Measurements from ENCODE around the gene ODC1.

The ODC1 gene

GRCh38 chr2:10447895-10448575 is at the start of gene ODC1:
ODC1 (minus strand) TSS chr2:10448327; CDS start chr2:10445032, 3,295 bp downstream.
- H3K4me3 ChIP-seq (replicated peaks; ENCODE audit: low read depth, low read length): peak within 1 kb of the TSS; percentile 86
- peak; percentile 98 for DNase-seq (ENCODE audit: extremely low read depth, insufficient read length)
- H3K27me3 ChIP-seq (replicated peaks; ENCODE audit: control insufficient read depth, insufficient read depth, low read length): no peaks in the 10 kb centered on the region
- H3K36me3 ChIP-seq (ENCODE audit: control insufficient read depth, insufficient read depth, low read length): peaks cover 5% of the 10 kb centered on the region
- no peak for TF ChIP-seq CTCF (IDR thresholded peaks at IDR 0.05; ENCODE audit: insufficient read depth, low read length, poor library complexity, severe bottlenecking)

GRCh38 chr2:10497797-10498251 is 49.7 kb upstream of the ODC1 start:
- no peaks in the 10 kb centered on the region for H3K36me3 ChIP-seq (ENCODE audit: control insufficient read depth, insufficient read depth, low read length)
- DNase-seq (ENCODE audit: extremely low read depth, insufficient read length): no peak
- TF ChIP-seq CTCF (IDR thresholded peaks at IDR 0.05; ENCODE audit: insufficient read depth, low read length, poor library complexity, severe bottlenecking): no peak
- no peak overlapping the region for H3K4me3 ChIP-seq (replicated peaks; ENCODE audit: low read depth, low read length)
- H3K27me3 ChIP-seq (replicated peaks; ENCODE audit: control insufficient read depth, insufficient read depth, low read length): no peaks in the 10 kb centered on the region; the same call in 1 of the 2 replicates

GRCh38 chr2:10495988-10496313 is 47.8 kb upstream of the ODC1 start:
- DNase-seq (ENCODE audit: extremely low read depth, insufficient read length): no peak
- TF ChIP-seq CTCF (IDR thresholded peaks at IDR 0.05; ENCODE audit: insufficient read depth, low read length, poor library complexity, severe bottlenecking): no peak
- Histone ChIP-seq H3K4me3 (replicated peaks; ENCODE audit: low read depth, low read length) (no peak overlapping the region), H3K27me3 (replicated peaks; ENCODE audit: control insufficient read depth, insufficient read depth, low read length) (no peaks in the 10 kb centered on the region; the same call in 1 of the 2 replicates), H3K36me3 (ENCODE audit: control insufficient read depth, insufficient read depth, low read length) (no peaks in the 10 kb centered on the region)

GRCh38 chr2:10495311-10495987 is 47.3 kb upstream of the ODC1 start:
- Histone ChIP-seq H3K27me3 (replicated peaks; ENCODE audit: control insufficient read depth, insufficient read depth, low read length) (no peaks in the 10 kb centered on the region; the same call in 1 of the 2 replicates), H3K36me3 (ENCODE audit: control insufficient read depth, insufficient read depth, low read length) (no peaks in the 10 kb centered on the region), H3K4me3 (replicated peaks; ENCODE audit: low read depth, low read length) (no peak overlapping the region)
- no peak for TF ChIP-seq CTCF (IDR thresholded peaks at IDR 0.05; ENCODE audit: insufficient read depth, low read length, poor library complexity, severe bottlenecking)
- DNase-seq (ENCODE audit: extremely low read depth, insufficient read length): no peak

- H3K27me3 ChIP-seq (replicated peaks; ENCODE audit: control insufficient read depth, insufficient read depth, low read length): no peaks in the 10 kb centered on the region; the same call in 1 of the 2 replicates
- H3K36me3 ChIP-seq (ENCODE audit: control insufficient read depth, insufficient read depth, low read length): no peaks in the 10 kb centered on the region
- DNase-seq (ENCODE audit: extremely low read depth, insufficient read length): no peak
- no peak overlapping the region for H3K4me3 ChIP-seq (replicated peaks; ENCODE audit: low read depth, low read length)
- no peak for TF ChIP-seq CTCF (IDR thresholded peaks at IDR 0.05; ENCODE audit: insufficient read depth, low read length, poor library complexity, severe bottlenecking)
Measured at GRCh38 chr2:10494351-10495066, 46.4 kb upstream of the ODC1 start.

Measured in GM06990 (cell line).